Measurements from ENCODE around the gene FAM181A.

Gene FAM181A

DNA sequence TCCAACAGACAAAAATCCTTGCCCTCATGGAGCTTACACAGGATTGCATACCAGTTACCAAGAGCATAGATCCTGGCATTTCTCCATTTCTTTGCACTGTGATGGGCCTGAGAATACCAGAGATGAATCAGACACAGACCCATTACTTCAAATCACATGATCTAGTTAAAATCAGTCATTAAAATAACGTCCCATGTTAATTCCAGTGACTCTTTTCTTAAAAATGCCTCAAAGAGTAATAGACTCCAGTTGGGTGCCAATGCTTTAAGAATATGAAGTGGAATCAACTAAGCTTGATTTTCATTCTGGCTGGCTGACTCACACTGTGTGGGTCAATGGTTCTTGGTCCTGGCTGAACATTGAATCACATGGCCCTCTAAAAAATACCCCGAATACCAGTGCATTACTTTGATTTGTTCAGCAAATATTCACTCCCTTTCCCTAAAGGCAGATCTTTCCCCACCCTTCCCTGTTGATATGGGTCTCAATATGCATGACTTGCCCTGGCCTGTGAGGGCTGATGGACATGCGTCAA lies 38.2 kb downstream of the FAM181A start:
- DNase-seq = no peak

DNA sequence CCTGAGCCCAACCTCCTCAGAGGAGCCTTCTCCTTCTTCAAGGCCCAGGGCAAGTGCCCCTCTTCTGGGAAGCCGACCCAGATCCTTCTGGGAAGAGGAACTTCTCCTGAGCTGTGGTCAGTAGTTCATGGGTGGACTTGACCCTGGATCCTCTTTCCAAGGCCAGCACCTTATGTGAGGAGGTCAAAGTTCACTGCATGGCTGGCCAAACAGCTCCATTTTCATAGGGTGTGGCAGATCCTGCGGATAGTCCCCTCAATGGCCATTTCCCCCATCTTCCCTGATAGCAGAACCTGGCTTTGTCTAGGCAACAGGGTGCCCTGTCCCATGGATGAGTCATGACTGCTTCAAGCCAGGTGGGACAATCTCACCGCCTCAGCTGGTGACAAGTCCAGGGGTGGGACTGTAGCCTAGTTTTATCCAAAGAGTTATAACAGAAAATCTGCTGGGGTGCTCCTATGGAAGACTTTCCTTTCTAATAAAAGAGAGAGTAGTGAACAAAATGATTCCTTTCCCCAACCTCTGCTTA lies 38.9 kb downstream of the FAM181A start:
- DNase-seq = no peak

DNA sequence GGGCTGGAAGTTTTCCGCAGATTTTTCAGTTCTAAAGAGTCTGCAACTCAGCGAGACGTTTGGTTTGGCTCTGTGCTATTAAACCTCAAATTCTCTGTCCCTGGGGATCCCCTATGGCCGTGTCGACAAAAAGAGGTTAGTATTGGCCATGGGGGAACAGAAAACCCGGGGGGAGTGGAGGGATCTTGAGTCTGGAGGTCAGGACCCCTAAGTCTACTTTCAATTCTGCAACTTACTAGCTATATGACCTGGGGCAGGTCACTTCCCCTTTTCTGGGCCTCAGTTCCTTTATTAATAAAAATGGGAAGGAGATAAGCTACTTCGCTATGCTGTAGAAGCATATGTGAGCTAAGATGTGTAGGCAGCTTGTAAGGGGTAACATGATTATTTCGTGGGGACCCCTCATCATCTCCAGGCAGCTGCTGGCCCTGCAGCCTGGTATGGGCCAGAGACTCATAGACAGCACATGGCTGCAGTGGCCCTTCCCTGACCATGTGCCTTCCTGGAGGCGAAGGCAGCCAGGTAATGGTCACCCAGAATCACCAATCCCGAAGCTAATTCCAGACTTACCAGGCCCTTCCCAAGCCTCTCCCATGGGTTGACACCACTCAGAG lies 40.6 kb downstream of the FAM181A start:
- no peak for DNase-seq

DNA sequence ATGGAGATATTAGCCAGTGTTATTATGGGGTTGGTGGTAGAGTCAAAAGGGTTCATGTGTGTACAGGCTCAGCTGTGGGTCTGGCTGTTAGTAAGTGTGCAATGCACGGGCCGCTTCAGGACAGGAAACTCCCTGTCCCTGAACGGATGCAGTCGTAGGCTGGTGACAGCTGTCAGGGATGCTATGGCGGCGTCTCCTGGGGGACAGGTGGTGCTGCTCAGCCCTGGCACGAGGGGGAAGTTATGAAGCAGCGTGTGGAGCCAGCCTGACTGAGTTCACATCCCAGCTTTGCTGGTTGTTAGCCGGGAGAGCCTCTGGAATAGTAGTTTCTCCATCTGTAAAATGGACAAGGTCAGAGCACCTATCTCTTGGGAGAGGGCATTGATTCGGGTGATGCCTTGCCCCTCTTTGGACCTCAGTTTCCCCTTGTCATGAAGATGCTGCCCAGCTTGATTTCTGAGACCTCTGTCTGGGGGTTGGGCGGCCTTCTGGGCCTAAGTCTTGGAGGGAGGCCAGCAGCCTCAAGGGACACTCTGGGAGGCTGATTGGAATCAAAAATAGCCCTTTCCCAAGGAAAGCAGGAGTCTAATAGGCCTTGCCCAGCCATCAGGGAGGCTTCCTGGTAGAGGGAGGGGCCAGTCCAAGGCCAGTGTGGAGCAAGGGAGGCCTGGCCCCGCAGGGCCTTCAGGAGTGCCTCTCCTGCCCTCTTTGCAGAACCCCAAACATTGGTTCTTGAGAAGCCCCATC lies 42.1 kb downstream of the FAM181A start:
- no peak for DNase-seq

DNA sequence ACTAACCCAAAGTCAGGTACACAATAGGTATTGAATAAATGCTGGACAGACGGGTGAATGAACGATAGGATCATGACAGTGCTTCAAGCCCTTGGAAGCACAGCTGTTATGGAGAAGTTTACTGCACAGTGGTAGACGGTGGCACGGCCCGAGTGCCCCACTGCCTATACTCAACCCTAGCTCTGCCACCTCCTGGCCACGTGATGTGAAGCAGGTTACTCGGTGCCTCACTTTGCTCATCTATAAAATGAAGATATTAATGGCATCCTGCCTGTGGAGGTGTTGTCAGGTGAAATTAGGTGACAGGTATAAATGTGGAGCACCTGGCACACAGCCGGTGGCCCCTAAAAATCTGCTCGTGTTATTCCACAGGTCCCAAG lies 43.4 kb downstream of the FAM181A start:
- DNase-seq = peak; percentile 74

DNA sequence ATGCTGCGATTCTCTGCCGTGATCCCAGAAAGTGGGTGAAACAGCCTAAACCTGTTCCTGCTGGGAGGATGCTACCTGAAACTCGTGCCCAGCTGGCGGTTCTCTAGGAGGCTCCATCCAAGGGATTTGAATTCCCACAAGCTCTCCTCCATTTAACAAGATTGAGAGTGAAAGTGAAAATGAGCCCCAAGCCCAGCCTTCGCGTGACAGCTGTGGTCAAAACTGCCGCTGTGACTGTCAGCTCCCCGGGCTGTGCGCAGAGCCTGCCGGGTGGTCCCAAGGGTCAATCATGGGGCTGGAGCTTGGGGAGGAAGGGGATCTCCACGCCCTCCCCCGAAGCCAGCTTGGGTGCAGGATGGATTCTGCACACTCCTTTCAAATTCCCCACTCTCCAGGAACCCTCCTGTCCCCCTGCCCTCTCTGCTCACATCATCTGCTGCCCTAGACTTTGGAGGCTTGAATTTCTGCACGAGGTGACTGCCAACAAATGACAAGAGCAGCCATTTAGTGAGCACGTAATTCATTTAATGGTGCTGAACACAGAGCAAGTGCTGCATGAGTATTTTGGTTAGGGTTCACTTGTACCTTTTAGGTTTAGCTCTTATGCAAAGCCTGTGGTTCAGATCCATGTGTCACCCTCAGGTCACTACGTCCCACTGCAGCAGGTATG lies 44.0 kb downstream of the FAM181A start:
- peak; percentile 28 for DNase-seq

DNA sequence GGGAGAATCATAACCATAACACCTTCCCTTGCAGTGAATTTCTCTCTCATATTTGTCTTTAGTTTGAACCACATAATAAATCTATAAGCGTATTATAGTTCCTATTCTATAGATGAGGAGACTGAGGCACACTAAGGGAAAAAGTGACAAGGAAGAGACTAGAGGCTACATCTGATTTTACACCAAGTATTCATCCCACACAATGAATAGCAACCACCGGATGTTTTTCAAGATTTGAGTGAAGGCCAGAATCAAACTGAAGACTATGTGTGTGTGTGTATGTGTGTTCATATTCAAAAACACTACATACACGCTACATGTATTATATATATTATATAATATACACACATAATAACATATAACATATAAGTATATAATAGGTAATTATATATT lies 44.5 kb downstream of the FAM181A start:
- DNase-seq = no peak

DNA sequence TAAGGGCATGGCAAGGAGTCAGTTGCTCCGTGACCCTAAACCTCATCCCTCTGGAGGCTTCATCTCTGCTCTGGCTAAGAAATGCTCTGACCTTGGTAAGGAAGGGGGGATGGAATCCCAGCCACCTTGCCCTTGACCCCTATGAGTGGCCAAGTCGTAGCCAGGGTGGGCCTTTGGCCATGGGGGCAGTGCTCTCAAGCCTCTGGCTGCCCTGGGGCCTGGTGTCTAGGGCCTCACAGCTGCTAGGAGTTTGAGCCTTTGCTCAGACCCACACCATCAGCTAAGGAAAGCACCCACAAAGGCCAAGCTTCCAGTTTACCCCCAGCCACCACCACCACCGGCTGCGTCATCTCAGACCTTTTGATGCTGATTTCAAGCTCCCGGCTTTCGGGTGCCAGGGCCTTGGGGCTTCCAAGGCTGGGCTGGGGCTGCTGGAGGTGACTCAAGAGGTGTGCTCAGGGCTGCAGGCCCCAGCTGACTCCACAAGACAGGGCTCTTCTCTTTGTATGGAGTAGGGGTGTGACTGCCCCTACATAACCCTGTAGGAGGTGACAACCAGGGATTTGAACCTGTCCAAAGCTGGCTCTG lies 45.6 kb downstream of the FAM181A start:
- DNase-seq = no peak

DNA sequence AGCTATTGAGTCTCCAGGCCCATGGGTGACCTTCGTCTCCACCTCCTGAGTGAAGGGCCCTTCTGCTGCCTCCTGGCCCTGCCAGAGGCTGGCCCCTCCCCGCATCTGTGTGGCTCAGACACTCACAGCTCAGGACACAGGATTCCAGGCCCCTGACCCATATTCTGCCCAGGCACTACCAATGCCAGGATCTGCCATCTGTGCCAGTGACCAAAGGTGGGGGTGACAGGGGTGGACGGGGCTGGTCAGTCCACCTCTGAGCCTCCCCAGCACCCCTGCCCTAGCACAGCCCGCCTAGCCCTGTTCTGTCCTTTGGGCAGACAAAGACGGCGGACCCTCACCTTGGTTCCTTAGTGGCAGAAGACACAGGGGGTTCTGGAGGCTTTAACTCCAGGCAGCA lies 46.5 kb downstream of the FAM181A start:
- no peak for DNase-seq

DNA sequence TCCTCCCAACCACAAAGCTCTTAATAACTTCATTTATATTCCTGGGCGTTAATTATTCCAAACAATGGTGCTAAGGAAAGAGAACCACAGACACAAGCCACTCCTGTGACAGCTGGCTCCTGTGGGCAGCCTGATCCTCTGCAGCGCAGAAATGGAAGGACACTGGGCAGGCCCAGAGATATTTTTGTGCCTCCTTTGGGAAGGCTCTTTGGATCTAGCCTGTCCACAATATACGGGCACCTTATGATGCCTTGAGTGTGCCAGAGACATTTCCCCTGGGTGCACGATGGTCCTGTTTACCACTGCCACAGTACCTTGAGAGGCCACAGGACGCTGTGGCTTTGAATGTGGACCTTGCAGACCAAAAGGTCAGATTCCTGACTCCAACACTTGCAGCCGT lies 47.2 kb downstream of the FAM181A start:
- DNase-seq = no peak

DNA sequence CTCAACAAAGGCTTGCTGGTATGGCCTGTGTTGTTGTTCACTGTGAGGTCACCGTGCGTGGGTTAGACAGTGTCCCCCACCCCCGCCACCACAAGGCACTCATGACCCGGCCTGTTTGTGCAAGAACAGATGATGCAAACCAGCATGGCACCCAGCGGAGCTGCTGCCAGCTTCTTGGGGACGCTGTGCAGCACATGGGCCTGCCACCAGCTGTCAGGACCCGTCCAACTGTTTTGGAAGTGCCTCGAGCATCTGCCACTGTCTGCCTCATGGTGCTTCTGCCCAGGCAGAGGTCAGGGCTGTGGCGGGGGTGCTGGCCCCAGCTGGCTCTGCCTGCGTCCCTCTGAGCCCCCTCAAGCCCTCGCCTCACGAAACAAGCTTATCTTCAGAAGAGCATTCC lies 47.7 kb downstream of the FAM181A start:
- DNase-seq = no peak

DNA sequence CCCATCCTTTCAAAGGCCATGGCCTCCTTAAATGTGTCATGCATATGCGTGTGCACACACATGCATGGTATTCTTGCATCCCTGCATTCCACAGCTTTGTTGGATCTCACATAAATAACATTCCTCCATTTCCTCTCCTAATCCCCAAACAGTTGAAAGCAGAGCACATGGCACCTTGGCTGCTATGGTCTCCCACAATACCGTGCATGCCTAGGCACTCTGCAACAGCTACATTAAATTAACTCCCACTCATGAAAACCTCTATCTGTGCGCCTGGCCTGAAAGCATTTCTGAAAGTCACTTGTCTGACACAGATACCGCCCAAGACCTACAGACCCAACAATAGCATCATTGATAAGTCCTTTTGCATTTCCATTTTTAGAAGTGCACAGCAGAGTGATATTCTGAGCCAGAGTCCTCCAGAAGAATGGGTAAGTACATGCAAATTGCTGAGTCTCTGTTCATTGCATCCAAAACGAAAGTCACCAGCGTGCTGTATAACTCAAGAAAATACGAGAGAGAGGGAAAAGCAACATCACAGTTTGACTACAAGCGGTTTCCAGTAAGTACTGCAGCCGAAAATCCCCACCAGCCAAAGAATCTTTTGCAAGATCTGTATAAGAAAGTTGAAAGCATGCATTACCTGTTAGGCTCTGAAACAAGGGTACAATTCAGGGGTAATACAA lies 48.8 kb downstream of the FAM181A start:
- DNase-seq = no peak

DNA sequence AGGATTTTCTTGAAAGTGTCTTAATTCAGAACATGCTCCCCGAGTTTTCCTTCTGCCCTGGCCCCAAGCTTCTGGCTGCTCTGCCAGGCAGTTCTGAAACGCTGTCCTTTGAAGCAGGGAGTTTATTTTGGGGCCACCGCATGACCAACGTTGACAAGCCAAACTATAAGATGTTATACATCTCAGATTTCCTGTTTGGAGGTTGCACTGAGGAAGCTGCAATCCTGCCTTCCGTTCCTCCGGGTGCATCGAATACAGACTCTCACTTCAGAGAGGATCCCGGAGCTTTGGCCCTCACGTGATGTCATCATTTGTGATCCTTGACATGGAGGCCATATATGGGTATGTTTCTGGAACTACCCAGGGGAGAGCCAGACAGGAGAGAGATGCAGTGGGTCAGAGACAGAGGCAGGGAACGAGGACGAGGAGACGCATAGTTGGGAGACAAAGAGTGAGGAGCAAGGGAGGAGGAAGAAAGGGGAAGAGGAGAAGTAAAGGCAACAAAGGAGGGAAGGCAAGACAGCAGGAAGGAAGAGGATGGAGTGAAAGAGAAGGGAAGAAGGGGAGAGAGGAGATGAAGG lies 49.4 kb downstream of the FAM181A start, which contains the start of gene ASB2:
Gene ASB2, minus strand, starts transcription at position 94 of the 581 bp plus-strand sequence. CDS start 12,031 bp downstream, outside the sequence.
- DNase-seq = no peak

DNA sequence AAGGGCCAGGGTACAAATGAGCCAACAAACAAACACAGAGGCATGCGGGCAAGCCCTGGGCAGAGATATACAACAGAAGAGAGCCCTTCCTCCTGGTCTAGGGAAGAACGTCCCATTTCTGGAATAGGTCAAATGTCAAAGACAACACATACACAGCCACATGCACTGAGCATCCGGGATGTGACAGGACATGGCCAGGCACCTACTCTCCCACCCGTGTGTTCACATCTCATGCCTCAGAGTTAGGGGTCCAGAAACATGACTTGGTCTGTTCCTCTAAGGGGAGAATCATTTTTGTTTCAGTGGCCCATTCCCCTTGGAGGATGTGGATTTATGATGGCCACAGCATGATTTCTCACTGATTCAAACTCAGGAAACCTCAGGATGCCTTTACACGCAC lies 50.0 kb downstream of the FAM181A start:
- DNase-seq = no peak

DNA sequence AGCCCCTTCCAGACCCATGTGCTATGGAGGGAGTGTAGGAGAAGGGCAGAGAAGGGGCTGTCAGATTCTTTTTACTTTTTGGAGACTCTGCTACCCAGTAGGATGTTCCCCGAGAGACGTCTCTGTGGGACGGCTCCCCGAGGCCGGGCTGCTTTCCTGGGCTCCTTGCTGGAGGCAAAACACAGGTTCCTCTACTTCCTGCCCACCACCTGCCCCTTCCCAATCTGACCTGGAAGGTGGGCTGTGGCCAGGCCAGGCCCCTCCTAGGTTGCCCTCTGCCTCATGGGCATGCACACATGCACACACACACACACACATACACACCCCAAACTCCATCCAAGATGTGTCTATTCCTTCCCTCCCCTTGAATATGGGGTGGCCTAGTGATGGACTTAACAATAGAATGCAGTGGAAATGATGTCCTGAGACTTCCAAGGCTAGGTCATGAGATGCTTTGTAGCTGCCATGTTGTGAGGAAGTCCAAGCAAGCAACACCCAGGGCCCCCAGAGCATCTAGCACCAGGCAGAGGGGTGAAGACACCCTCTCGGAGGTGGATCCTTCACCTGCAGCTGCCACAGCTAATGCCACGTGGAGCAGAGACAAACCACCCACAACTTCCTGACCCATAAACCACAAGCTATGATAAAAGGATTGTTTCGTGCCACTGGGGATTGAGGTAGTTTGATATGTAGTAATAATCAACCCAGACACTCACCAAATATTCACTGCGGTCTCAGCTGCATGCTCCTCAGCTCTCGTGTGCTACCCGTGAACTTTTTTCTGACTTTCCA lies 50.8 kb downstream of the FAM181A start:
- DNase-seq = peak; percentile 86

DNA sequence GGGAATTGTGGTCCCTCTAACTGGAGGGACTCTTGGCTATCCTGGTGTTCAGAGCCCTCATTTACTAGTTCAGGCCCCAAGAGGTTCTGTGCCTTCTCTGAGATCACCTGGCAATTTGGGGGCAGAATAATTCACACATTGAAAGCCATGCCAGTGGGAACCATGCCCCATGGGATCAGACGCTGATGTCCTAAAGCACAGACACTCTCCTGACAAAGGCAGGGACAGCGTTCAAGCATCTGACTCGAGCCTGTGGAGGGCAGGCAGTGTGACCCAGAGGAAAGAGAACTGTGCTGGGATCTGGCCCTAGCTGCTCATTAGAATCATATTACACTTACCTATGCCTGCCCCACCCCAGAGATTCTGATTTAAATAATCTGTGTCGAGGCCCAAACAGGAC lies 51.6 kb downstream of the FAM181A start:
- DNase-seq = no peak

Measured in CD4-positive, alpha-beta T cell treated with Interleukin-4 for 4 hours (primary cell).